Mesenchymal stem cell (in vitro differentiated cells and primary cell): Measurements from ENCODE around the gene LIM2.

ENCODE experiments used
- DNase-seq: peaks from one replicate; pipeline ENCODE4 v3.0.0-alpha.2; 2013
- H2AFZ ChIP-seq: one replicate; pipeline ENCODE4 v1.6.1; 2013; ENCODE audit warnings: low read depth, mild to moderate bottlenecking, control low read depth, inconsistent platforms, low read length, moderate library complexity
- H2AK5ac ChIP-seq: 2 replicates; pipeline ENCODE4 v1.6.1; 2013; ENCODE audit warnings: low read length, moderate library complexity, mild to moderate bottlenecking, inconsistent platforms; ENCODE audit not compliant: severe bottlenecking
- H2BK120ac ChIP-seq: one replicate; pipeline ENCODE4 v1.6.1; 2013; ENCODE audit warnings: low read depth, mild to moderate bottlenecking, inconsistent platforms, low read length, moderate library complexity
- H2BK12ac ChIP-seq, 2 experiments: one replicate each; pipeline ENCODE4 v1.6.1; 2013; ENCODE audit warnings: inconsistent platforms in 2 of 2, low read length in 2 of 2, mild to moderate bottlenecking in 2 of 2, moderate library complexity in 2 of 2, control low read depth in 1 of 2
- H2BK15ac ChIP-seq: one replicate; pipeline ENCODE4 v1.6.1; 2013; ENCODE audit warnings: mild to moderate bottlenecking, low read depth, inconsistent platforms; ENCODE audit not compliant: poor library complexity, severe bottlenecking
- H2BK5ac ChIP-seq: 2 replicates; pipeline ENCODE4 v1.6.1; 2013; ENCODE audit warnings: low read depth, mild to moderate bottlenecking, low read length, control low read depth, inconsistent platforms; ENCODE audit not compliant: poor library complexity, severe bottlenecking
- H3K14ac ChIP-seq, 2 experiments: one replicate each; pipeline ENCODE4 v1.6.1; 2013; ENCODE audit warnings: inconsistent platforms in 2 of 2, low read length in 2 of 2, control low read depth in 1 of 2, mild to moderate bottlenecking in 1 of 2, moderate library complexity in 1 of 2
- H3K18ac ChIP-seq, 2 experiments: one replicate each; pipeline ENCODE4 v1.6.1; 2013; ENCODE audit warnings: inconsistent platforms in 2 of 2, low read length in 2 of 2, control low read depth in 1 of 2, low read depth in 1 of 2, mild to moderate bottlenecking in 1 of 2
- H3K23ac ChIP-seq, 2 experiments: one replicate each; pipeline ENCODE4 v1.6.1; 2013; ENCODE audit warnings: inconsistent platforms in 2 of 2, low read length in 2 of 2, mild to moderate bottlenecking in 2 of 2, moderate library complexity in 2 of 2, control low read depth in 1 of 2
- H3K27ac ChIP-seq: 2 replicates; pipeline ENCODE4 v1.5.1; 2013; ENCODE audit warnings: mild to moderate bottlenecking, moderate library complexity, low read length, control low read depth, inconsistent platforms; ENCODE audit not compliant: poor library complexity, severe bottlenecking
- H3K27me3 ChIP-seq, 2 experiments: 2 replicates each; pipeline versions ENCODE4 v1.6.1 to v1.7.0; 2013; ENCODE audit warnings: low read length in 2 of 2, mild to moderate bottlenecking in 2 of 2, moderate library complexity in 2 of 2, control low read depth in 1 of 2, inconsistent platforms in 1 of 2; ENCODE audit not compliant: control insufficient read depth in 1 of 2, insufficient read depth in 1 of 2
- H3K36me3 ChIP-seq, 2 experiments: 2 replicates each; pipeline versions ENCODE4 v1.6.1 to v1.7.0; 2013; ENCODE audit warnings: low read length in 2 of 2, control low read depth in 1 of 2, inconsistent platforms in 1 of 2, low read depth in 1 of 2, mild to moderate bottlenecking in 1 of 2; ENCODE audit not compliant: insufficient read depth in 2 of 2, control insufficient read depth in 1 of 2
- H3K4ac ChIP-seq, 2 experiments: one replicate each; pipeline ENCODE4 v1.6.1; 2013; ENCODE audit warnings: inconsistent platforms in 2 of 2, low read length in 2 of 2, mild to moderate bottlenecking in 2 of 2, moderate library complexity in 2 of 2, control low read depth in 1 of 2, low read depth in 1 of 2
- H3K4me1 ChIP-seq: 2 replicates; pipeline ENCODE4 v1.6.1; 2013; ENCODE audit warnings: low read depth, low read length, control low read depth; ENCODE audit not compliant: control insufficient read depth, insufficient read depth
- H3K4me2 ChIP-seq: 2 replicates; pipeline ENCODE4 v1.6.1; 2013; ENCODE audit warnings: low read length, mild to moderate bottlenecking, inconsistent platforms; ENCODE audit not compliant: poor library complexity, severe bottlenecking
- H3K4me3 ChIP-seq, 2 experiments: 2 replicates each; pipeline versions ENCODE4 v1.5.1 to v1.7.0; 2013; ENCODE audit warnings: low read length in 2 of 2, mild to moderate bottlenecking in 2 of 2, control low read depth in 1 of 2, low read depth in 1 of 2; ENCODE audit not compliant: insufficient read depth in 1 of 2
- H3K79me1 ChIP-seq: replicated peaks from 2 replicates; pipeline ENCODE4 v1.6.1; 2013; ENCODE audit warnings: mild to moderate bottlenecking, control low read depth, low read length, inconsistent platforms; ENCODE audit not compliant: poor library complexity, severe bottlenecking
- H3K9ac ChIP-seq: 2 replicates; pipeline ENCODE4 v1.7.0; 2013; ENCODE audit warnings: mild to moderate bottlenecking, low read length, moderate library complexity
- H3K9me3 ChIP-seq: 2 replicates; pipeline ENCODE4 v1.7.0; 2013; ENCODE audit warnings: mild to moderate bottlenecking, low read length; ENCODE audit not compliant: control insufficient read depth
- H4K8ac ChIP-seq: one replicate; pipeline ENCODE4 v1.6.1; 2013; ENCODE audit warnings: inconsistent platforms, mild to moderate bottlenecking, low read length, moderate library complexity
- H4K91ac ChIP-seq: one replicate; pipeline ENCODE4 v1.6.1; 2013; ENCODE audit warnings: mild to moderate bottlenecking, low read length, inconsistent platforms
- WGBS: methylation state at CpG from one replicate; pipeline ENCODE4 v1.1.7; 2013; ENCODE audit warnings: mixed read lengths; 5-methylcytosine and 5-hydroxymethylcytosine counted together

The LIM2 gene

DNA sequence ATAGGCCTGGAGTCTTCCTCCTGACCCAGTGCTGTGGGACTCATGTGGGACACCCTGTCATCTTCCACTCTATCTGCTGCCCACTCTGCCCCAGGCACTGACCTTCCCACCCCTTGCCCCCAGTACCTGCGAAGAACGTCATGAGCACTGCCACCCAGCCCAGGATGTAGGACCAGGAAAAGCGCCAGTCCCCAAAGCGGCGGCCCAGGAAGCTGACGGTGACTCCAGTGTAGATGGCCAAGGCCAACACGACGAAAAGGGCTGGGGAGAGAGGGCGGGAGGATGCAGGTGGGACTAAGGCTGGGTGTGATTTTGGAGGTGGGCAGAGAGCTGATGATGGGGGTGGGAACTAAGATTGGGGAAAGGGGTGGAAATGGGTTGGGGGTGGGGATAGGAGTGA is 7.4 kb downstream of the LIM2 start:
- Histone ChIP-seq H3K4me1 (no peaks in the 10 kb centered on the region), H3K23ac (no peak overlapping the region), H3K9me3 (no peaks in the 10 kb centered on the region), H3K9ac (no peak overlapping the region), H3K27me3 (no peaks in the 10 kb centered on the region), H3K4me3 (no peak overlapping the region), H3K27ac (no peak overlapping the region), H3K4ac (no peak overlapping the region), H2BK120ac (no peak overlapping the region), H2AFZ (no peak overlapping the region), H3K4me2 (no peak overlapping the region), H4K8ac (no peak overlapping the region), H4K91ac (no peak overlapping the region), H2AK5ac (no peak overlapping the region), H3K18ac (no peak overlapping the region), H2BK12ac (no peak overlapping the region), H3K14ac (no peak overlapping the region), H2BK15ac (no peak overlapping the region), H3K36me3 (no peaks in the 10 kb centered on the region), H2BK5ac (no peak overlapping the region), H3K79me1 (no peaks in the 10 kb centered on the region)
- no peak for DNase-seq
- whole genome bisulfite sequencing, result 96% methylated on average over 9 of the region's 9 CpGs

- H3K23ac ChIP-seq, result no peak overlapping the region
- no peak for DNase-seq
- H3K27me3 ChIP-seq, result peaks cover 0 to 6% of the 10 kb centered on the region in 2 experiments
- no peak overlapping the region for H2BK12ac ChIP-seq
- no peak overlapping the region for H2BK5ac ChIP-seq
- no peak overlapping the region for H3K9ac ChIP-seq
- no peak overlapping the region for H3K4ac ChIP-seq
- no peaks in the 10 kb centered on the region for H3K4me1 ChIP-seq
- H3K36me3 ChIP-seq, result no peaks in the 10 kb centered on the region
- H2AFZ ChIP-seq, result no peak overlapping the region
- H3K9me3 ChIP-seq, result no peaks in the 10 kb centered on the region
- no peak overlapping the region for H4K91ac ChIP-seq
- H2BK120ac ChIP-seq, result no peak overlapping the region
- H2AK5ac ChIP-seq, result no peak overlapping the region
- no peaks in the 10 kb centered on the region for H3K79me1 ChIP-seq
- no peak overlapping the region for H3K14ac ChIP-seq
- no peak overlapping the region for H3K4me3 ChIP-seq
- 100% methylated on average over 2 of the region's 2 CpGs for WGBS
- no peak overlapping the region for H3K27ac ChIP-seq
- no peak overlapping the region for H2BK15ac ChIP-seq
- no peak overlapping the region for H4K8ac ChIP-seq
- H3K4me2 ChIP-seq, result no peak overlapping the region
- no peak overlapping the region for H3K18ac ChIP-seq
These were observed 10.4 kb downstream of the LIM2 start for GRCh38 chr19:51377422-51377821.

GRCh38 chr19:51375504-51376221 is 12.1 kb downstream of the LIM2 start:
- 76% methylated on average over 10 of the region's 11 CpGs for WGBS
- Histone ChIP-seq H3K9ac (no peak overlapping the region), H3K14ac (no peak overlapping the region), H3K4me3 (no peak overlapping the region), H3K79me1 (no peaks in the 10 kb centered on the region), H3K23ac (no peak overlapping the region), H2AFZ (no peak overlapping the region), H3K36me3 (no peaks in the 10 kb centered on the region), H3K27ac (no peak overlapping the region), H3K27me3 (peaks cover 4 to 20% of the 10 kb centered on the region in 2 experiments), H3K18ac (no peak overlapping the region), H2BK120ac (no peak overlapping the region), H3K9me3 (no peaks in the 10 kb centered on the region), H4K8ac (no peak overlapping the region), H2BK15ac (no peak overlapping the region), H2BK5ac (no peak overlapping the region), H4K91ac (no peak overlapping the region), H3K4me2 (no peak overlapping the region), H3K4me1 (no peaks in the 10 kb centered on the region), H2AK5ac (no peak overlapping the region), H2BK12ac (no peak overlapping the region), H3K4ac (no peak overlapping the region)
- DNase-seq, result no peak

DNA sequence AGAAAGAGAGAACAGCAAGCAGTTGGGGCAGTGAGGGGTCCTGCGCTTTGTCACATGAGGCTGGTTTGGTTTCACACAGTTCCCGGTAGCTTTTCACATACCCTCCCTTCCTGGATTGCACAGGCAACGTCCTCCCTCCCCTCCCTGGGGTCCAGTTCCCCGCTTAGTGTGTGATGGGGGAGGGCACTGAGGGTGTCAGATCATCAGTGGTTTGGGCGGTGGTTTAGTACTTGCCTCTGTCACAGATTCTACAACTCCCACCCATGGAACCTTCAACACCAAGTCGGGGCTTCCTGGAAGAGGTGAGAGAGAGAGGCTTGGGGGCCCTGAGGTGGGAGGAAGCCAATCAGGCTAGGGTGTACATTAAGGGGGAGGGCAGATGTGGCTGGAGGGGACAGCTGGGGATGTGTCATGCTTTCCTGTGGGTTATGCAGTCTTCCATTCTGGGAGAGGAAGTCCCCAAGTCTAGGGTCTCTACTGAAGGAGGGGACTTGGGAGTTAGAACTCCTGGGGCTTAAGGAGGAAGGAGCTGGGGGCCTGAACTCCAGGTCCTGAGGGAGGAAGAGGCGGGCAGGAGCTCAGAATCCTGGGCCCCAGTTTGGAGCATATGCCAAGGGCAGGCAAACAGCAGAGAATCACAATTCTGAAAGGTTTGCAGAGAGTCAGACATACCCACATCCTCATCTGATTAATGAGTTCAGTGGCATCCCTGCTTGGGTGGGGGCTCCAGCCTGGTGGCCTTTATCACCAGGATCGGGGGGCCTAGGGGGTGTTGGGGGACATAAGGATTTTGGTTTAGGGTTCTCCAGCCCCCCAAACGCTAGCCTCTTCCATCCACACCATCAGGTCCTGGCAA is 14.9 kb downstream of the LIM2 start, which contains the start of gene NKG7:
Gene NKG7, minus strand, starts transcription at position 6 of the 856 bp plus-strand sequence. CDS start 119 bp downstream, outside the sequence.
- peaks cover 6% of the 10 kb centered on the region for H3K79me1 ChIP-seq
- no peak for DNase-seq
- 79% methylated on average over 6 of the region's 9 CpGs for WGBS
- no peak within 1 kb of the TSS for H2AFZ ChIP-seq
- H2BK15ac ChIP-seq, result no peak within 1 kb of the TSS
- no peak within 1 kb of the TSS for H3K18ac ChIP-seq
- H3K14ac ChIP-seq, result no peak within 1 kb of the TSS
- peaks cover 4 to 20% of the 10 kb centered on the region in 2 experiments for H3K27me3 ChIP-seq
- no peak within 1 kb of the TSS for H2BK5ac ChIP-seq
- H3K4me1 ChIP-seq, result peaks cover 8% of the 10 kb centered on the region
- no peak within 1 kb of the TSS for H3K4ac ChIP-seq
- H3K23ac ChIP-seq, result no peak within 1 kb of the TSS
- H4K91ac ChIP-seq, result no peak within 1 kb of the TSS
- no peaks in the 10 kb centered on the region for H3K36me3 ChIP-seq
- H3K27ac ChIP-seq, result no peak within 1 kb of the TSS
- no peak within 1 kb of the TSS for H2BK120ac ChIP-seq
- H4K8ac ChIP-seq, result no peak within 1 kb of the TSS
- H3K9ac ChIP-seq, result no peak within 1 kb of the TSS
- no peak within 1 kb of the TSS for H2AK5ac ChIP-seq
- H3K4me3 ChIP-seq, result no peak within 1 kb of the TSS
- H2BK12ac ChIP-seq, result no peak within 1 kb of the TSS
- H3K4me2 ChIP-seq, result no peak within 1 kb of the TSS
- no peaks in the 10 kb centered on the region for H3K9me3 ChIP-seq
